ENCODE results near the gene STARD3.

The STARD3 gene

DNA sequence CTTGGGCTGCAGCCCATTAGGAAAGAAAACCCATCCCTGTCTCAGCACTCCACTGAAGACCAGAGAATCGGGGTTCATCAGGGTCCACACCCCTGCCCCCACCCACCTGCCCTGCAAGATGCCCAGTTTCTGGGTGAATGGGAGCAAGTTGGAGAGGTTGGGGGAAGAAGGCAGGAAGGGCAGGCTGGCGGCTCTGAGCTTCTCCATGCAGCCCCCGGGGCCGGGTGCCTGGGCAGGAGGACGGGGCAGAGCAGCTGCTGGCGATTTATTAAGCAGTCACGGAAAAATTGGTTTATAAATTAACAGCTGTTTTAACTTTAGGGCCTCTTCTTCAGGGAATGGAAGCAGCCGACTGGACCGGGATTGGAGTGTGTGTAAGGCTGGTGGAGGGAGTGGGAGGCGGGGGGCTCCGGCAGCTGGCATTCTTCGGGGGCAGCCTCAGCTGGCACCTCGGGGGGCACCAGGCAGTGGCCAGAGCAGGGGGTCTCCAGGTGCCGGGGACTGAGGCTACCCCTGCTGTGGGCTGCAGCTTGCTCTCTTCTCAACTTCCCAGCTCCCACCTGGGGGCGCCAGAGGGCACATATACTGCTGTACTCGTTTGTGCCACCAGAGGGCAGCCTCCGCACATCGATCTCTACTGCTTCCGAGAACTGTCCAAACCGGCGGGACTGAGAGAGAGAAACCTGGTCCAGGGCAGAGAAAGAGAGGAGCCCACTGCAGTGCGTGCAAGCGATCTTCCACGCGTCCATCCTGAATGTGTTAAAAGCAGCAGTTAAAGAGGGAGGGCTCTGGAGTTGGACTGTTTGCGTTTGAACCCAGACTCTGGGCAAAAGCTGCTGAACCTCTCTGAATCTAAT is 15.2 kb upstream of the STARD3 start:
- peak; percentile 85 to 90 for DNase-seq

DNA sequence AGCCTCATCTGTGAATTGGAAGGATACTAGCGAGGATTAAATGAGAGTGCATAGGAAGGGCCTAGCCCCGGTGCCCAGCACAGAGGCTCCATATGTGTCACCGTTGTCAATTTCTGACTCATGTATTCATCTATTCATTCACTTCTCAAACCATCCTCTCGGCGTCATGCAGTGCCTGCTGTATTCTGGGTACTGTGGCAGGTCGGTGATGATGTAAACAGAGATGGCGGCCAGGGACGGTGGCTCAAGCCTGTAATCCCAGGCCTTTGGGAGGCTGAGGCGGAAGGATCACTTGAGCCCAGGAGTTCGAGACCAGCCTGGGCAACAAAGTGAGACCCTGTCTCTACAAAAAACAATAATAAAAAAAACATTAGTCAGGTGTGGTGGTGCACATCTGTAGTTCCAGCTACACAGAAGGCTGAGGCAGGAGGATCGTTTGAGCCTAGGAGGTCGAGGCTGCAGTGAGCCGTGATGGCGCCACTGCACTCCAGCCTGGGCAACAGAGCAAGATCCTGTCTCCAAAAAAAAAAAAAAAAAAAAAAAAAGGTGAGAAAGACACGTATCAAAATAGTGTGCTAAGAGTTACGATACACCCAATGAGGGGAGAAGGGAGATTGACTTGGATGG is 14.5 kb upstream of the STARD3 start:
- no peak for DNase-seq

DNA sequence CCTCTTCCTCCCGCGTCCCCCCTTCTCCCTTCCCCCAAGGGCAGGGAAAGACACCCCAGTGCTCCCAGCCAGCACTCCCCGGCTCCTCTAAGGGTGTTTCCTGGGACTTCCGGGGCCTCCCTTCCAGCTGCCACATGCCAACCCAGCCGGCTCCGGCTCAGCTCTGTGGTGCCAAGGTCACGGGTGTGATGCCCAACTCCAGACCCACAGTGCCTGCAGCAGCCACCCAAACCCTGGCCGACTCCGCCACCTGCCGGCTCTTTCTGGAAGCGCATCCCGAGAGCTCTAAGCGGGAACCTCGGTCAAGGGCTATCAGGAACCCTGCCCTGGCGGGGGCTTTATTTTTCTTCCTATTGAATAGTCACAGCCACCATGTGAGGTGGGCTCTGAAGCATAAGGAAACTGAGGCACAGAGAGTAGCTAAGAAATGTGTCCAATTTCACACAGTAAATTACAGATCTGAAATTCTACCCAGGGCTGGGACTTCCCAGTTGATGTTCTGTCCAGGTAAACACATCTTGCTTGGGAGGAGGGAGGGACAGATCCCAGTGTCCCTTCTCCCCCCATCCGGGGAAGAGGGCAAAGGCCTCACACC is 13.5 kb upstream of the STARD3 start:
- DNase-seq: peak; percentile 79 to 88

DNA sequence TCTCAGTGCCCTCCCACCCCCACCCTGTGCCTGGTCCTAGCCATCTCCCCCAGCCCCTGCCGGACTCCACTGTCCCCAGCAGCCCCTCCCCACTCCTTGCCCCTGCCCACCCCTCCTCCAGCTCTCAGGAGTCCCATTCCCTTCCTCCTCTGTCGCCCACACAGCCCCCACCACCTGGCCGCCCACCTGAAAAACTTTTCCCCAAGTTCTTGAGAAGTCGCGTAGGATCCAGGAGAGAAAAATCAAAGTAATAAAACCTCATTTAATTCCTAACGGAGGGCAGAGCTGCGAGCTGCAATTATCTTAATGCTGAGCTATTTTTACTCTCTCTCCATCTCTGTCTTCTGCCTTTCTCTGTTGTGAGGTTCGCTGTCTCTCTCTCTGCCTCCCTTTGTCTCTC is 12.6 kb upstream of the STARD3 start:
- no peak for DNase-seq

DNA sequence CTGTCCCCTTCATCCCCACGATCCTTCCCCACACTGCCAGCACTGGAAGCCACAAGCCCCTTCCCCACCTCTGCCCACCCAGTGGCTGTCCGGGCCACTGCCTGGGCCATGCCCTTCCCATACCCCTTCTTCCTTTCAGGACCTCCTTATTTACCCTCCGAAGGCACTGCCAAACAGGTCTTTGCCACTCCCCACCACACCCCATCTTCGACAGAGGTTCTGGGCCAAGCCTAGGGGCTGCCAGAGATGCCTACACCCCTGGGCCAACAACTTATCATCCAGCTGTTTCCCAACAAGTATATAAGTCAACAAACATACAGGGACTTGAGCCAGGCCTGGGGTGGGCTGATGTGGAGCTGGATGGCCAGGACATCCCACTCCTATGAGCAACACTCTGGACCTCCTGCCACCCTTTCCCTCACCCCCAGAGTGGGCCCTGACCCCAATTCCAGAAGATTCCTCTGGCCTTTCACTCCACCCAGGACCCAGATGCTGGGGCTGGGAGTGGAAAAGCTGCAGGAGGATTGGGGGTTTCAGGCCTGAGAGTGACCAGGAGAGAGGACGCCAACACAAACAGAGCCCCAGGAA is 11.7 kb upstream of the STARD3 start:
- DNase-seq: no peak

DNA sequence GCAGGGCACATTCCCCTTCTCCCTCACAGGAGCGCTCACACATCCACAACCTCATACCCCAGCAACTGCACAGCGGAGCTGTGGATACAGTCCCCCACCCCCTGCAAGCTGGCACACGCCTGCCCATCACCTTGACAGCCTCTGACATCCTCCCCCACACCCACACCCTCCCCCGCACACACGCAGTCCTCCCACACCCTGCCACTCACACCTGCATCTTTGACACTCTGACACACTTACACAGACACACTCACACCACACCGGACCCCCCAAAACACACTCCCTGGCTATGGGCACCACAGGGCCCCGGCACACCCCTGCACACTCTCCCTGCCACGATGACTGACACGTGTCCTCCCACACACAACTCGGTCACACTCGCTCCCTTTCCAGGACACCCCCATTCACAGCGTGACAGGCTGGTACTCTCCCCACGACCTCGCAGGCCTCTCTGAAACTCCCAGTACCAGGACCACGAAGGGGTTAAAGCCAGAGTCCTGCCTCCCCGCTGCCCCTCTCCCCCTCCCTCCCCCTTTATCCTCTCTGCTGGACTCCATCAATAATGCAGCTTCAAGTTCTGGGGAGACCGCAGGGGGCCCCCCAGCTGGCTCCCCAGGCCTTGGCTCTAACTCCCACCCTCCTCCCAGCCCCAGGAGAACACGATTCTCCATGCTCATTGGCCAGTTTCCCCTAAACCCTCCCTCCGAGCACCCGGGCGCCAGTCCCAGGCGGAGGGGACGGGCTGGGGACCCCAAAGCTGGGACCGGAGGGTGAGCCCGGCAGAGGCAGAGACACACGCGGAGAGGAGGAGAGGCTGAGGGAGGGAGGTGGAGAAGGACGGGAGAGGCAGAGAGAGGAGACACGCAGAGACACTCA is 10.5 kb upstream of the STARD3 start, which contains the start of gene PPP1R1B:
PPP1R1B (plus strand) TSS at position 782 of the 876 bp plus-strand sequence. CDS start 441 bp downstream, outside the sequence.
- DNase-seq: no peak

DNA sequence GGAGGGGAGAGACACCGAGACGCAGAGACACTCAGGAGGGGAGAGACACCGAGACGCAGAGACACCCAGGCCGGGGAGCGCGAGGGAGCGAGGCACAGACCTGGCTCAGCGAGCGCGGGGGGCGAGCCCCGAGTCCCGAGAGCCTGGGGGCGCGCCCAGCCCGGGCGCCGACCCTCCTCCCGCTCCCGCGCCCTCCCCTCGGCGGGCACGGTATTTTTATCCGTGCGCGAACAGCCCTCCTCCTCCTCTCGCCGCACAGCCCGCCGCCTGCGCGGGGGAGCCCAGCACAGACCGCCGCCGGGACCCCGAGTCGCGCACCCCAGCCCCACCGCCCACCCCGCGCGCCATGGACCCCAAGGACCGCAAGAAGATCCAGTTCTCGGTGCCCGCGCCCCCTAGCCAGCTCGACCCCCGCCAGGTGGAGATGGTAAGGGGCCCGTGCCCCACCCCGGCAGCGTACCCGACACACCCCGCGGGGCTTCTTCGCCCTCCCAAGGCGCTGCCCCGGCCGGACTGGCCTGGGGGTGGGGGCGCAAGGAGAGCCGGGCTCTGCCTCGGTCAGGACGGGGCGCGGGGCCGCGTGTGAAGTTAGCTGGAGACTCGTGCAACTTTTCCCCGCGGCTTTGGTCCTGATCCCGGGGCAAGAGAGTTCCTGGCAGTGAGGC is 9.8 kb upstream of the STARD3 start:
- DNase-seq: no peak

DNA sequence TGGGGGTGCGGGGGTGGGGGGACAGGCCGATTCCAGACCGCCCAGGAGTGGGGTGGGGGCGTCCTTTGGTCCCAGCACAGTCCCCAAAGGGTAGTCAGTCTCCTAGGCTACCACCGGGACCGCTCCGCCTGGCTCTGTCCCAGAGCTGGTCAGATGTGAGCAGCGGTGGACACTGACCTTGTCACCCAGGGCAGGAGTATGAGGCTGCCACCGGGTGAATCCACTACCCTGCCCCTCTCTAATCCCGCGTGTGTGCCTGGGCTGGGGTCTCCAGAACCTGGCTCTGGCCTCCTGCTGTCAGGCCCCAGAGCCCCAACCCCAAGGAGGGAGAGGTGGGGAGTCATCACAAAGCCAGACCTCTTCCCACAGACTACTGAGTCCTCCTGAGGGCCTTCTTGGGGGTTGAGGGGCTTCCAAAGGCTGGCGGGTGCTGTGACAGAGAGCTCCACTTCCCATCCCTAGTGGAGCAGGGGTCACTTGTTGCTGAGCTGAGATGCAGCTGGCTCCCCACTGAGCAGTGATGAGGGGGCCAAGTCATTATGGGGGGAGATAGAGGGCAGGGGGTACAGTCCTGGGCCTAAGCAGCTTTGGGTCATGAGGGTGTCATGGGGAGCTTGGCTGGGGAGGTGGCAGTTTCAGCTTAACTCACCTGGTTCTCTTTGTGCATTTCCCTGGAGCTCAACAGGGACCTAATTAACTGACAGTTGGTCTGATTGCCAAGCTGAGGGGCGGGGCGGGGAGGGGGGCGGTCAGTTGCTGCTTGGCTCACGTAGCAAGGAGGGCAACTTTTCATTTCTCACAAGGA is 9.0 kb upstream of the STARD3 start:
- no peak for DNase-seq

DNA sequence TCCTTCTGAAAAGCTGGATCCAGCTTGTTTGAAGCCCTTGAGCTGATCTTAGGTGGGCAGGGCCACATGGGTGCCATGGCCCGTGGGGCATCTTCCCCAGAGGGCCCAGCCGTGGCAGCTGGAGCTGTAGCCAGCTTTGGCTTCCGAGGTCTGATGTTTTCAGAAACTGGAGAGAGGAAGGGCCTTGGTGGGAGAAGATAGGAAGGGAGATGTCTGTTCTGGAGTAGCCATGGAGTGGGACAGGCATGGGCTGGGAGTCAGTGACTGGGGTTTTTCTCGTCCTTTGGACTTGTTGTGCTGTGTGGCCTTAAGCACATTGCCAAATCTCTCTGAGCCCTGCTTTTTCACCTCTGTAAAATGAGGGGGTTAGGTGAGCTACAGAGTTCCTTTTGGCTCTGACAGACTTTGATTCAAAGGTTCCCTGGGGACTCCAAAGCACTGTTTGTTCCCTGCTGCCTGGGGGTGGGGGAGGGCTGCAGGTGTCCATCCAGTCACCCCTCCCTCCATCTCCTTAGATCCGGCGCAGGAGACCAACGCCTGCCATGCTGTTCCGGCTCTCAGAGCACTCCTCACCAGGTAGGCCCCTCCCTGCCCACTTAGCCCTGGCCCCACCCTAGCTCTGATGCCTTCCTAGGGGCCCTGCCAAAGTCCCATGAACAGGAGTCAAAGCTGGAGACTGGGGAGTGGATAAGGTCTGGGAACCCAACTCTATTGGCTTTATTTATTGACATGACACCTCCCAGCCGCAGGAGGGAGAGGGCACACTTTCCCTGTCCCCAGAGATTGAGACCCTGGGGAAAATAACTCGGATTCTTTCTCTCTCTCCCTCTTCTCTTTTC is 8.1 kb upstream of the STARD3 start:
- no peak for DNase-seq

DNA sequence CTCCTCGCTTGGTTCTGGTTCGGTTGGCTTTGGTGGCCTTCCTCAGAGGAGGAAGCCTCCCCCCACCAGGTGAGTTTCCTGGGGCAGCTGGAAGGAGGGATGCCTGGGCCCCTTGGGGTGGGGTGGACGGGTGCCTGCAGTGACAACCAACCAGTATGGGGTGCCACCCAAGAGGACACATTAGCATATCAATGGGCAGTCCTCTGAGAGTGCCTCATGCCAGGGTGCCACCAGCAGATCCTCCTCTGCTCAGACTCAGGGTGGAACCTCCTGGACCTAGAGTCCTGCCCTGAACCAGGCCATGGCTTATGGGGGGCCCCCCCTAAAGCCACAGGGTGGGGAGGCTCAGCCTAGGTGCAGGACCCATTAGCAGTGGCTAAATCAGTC is 7.5 kb upstream of the STARD3 start:
- DNase-seq: no peak

DNA sequence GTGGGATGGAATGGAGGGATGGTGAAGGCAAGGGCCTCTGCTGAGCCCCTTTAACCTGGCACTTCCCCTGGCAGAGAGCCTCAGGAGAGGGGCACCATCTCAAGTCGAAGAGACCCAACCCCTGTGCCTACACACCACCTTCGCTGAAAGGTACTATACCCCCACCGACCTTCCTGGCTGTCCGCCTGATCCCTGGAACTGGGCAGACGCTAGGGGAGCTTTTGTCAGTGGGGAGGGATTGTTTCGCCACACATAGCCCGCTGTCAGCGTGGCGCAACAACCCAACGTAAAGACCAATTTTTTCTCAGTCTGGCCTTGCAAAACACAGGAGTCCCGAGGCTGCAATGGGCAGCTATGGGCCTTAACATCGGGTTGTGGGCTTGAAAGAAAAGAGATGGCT is 7.0 kb upstream of the STARD3 start:
- DNase-seq: peak; percentile 86

DNA sequence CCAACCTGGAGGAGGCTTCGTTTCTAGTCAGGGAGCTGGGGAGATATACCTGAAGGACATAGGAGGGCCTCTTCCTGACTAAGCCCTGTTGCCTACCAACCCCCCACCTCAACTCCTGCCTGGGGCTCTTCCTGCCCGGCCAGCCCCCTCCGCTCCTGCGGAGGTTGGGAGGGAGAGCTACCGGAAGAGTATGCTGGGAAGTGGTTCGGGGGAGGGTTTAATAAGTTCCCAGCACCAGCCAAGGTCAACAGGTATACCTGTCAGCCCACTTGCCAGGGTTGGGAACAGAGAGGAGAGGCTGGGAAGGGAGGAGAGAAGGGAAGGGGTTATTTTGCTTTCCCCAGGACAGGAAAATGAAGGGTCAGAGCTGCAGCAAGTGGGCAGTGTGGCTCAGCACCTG is 5.5 kb upstream of the STARD3 start:
- DNase-seq: no peak

DNA sequence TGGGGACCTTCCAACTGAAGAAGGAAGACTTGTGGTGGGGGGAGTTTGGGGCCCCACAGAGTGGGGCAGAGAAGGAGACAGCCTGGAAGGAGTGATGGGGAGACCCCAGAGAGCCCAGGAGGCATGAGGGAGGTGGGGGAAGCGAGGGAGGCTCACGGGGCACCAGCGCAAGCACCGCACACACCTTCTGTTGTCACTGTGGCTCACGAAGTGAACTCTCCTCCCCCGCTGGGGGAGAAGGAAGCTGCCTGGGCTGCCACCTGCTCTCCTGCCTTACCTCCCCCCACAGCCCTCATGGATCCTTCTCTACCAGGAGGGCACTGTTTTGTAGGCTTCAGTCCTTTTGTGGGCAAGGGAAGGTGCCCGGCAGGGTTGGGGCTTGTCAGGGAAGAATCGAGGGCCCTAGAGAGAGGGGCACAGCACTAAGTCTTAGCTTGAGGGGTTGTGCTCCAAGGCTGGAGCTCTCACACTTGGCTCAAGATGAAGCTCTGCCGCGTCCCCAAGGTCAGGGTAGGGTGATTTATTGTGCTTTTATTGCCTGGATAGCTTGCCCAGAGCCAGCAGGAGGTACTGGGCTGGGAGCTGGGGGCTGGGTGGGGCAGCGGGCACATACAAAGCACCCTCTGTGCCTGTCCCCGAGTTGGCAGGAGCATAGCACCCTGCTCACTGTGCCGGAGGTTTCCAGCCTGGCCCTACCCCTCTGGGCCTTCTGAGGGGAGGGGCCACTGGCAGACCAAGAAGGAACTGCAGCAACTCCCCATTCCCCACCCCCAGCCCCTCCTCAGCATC is 4.6 kb upstream of the STARD3 start:
- DNase-seq: no peak

DNA sequence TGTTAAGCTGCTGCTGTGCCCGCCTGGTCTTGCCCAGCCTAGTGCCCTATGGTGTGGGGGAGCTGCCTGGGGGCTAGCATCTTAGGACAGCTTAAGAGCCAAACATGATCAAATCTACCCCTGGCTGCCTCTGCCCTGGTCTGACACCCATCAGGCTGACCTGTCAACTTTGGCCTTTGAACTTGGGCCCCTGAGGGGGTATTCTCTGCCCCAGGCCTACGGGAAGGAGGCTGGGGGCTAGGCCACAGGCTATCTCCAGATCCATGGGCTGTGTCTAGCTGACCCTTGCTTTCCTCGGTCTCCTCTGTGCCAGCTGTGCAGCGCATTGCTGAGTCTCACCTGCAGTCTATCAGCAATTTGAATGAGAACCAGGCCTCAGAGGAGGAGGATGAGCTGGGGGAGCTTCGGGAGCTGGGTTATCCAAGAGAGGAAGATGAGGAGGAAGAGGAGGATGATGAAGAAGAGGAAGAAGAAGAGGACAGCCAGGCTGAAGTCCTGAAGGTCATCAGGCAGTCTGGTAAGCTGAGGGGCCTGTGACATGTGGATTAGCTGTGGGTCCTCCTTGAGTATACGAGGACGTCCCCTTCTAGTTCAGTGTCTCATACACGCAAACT is 3.3 kb upstream of the STARD3 start:
- no peak for DNase-seq

DNA sequence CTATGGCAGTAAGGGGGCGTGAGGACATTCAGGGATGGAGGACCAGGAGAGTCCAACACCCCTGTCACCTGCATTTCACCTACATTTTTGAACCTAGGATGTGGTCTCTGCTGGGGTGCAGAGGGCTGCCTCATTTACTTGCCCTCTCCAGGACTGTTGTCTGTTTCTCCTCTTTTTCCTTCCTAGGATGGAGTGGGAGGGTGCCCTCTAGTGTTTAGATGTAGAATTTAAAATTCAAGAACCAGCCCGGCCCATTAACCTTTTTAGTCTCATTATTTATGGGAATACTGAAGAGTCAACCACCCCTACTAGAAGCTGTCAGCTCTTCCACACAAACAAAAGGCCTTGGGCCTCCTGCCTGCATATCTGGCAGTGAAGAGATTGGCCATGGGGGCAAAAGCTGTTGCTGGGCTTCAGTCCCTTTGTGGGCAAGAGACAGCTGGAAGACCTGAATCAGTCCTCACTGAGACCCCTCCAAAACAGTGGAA is 2.5 kb upstream of the STARD3 start:
- DNase-seq: peak; percentile 33 to 61

DNA sequence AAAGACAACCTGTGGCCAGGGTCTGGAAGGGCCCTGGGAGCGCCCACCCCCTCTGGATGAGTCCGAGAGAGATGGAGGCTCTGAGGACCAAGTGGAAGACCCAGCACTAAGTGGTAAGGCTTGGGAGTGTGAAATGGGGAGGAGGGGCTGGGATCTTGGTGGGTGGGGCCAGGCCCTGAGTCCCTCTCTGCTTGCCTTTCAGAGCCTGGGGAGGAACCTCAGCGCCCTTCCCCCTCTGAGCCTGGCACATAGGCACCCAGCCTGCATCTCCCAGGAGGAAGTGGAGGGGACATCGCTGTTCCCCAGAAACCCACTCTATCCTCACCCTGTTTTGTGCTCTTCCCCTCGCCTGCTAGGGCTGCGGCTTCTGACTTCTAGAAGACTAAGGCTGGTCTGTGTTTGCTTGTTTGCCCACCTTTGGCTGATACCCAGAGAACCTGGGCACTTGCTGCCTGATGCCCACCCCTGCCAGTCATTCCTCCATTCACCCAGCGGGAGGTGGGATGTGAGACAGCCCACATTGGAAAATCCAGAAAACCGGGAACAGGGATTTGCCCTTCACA is 1.2 kb upstream of the STARD3 start:
- DNase-seq: no peak

DNA sequence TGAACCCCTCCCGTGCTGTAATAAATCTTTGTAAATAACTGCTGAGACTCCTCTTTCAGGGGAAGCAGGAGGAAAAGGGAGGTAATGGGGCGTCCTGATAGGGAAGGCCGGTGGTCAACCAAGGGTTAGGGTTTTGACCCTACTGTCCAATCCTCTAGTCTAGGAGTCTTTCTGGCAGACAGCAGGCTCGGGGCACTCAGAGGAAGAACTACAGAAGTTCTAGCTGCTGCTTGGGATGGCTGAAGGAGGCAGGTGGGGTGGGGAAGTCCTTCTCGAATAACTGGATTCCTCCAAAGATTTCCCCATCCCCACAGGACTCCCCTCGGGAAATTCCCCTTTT is 387 bp upstream of the STARD3 start:
- DNase-seq: no peak

DNA sequence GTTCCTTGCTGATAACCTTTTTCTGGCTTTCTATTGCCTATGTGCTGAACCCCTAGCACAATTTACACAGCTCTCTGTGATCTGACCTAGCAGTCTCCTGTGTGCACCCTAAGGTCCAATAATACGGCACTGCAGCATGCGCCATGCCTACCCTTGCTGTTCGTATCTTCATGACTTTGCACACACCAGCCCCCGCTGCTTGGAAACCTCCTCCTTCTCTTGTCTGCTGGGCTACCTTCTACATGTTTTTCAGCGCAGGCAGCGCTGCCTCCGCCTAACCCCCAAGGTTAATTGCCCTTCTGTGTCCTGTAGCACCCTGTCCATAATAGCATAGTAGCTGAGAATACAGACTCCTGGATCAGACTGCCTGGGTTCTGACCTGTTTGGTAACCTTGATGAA is 1.4 kb downstream of the STARD3 start:
- no peak for DNase-seq
